Measurements from ENCODE around the gene ATP2C1. TPM values are rescaled to one million over a fixed set of nuclear protein-coding genes. Genes with fewer than 3 reads are reported as not detected.

ATP2C1 gene
- total RNA-seq, 3 donors from 2014 or later: 54.9 to 61.6 (median 56.9) TPM

DNA sequence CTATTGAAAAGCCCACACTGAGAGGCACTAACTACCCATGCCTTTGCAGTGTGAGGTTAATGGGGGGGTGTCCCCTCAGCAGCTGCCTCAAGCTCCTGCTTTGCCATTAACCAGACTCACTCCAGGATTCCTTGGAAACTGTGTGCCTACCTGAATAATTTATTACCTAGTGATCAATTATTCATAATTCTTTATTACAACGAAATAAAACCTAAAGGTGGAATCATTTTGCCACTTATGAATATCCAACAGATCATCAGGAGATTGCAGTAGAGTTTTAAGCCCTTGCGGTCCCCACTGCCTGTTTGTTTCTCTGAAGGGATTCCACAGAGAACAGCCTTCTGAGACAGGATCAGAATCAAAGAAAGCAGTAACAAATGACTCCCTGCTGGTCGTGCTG, 156.1 kb downstream of the ATP2C1 start:
- DNase-seq (no peak), ATAC-seq (no peak)
- TF ChIP-seq, protein P1, sequence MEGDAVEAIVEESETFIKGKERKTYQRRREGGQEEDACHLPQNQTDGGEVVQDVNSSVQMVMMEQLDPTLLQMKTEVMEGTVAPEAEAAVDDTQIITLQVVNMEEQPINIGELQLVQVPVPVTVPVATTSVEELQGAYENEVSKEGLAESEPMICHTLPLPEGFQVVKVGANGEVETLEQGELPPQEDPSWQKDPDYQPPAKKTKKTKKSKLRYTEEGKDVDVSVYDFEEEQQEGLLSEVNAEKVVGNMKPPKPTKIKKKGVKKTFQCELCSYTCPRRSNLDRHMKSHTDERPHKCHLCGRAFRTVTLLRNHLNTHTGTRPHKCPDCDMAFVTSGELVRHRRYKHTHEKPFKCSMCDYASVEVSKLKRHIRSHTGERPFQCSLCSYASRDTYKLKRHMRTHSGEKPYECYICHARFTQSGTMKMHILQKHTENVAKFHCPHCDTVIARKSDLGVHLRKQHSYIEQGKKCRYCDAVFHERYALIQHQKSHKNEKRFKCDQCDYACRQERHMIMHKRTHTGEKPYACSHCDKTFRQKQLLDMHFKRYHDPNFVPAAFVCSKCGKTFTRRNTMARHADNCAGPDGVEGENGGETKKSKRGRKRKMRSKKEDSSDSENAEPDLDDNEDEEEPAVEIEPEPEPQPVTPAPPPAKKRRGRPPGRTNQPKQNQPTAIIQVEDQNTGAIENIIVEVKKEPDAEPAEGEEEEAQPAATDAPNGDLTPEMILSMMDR (IDR thresholded peaks at IDR 0.05): no peak
- intact Hi-C loops (cut with DNase I, micrococcal nuclease): no loop called here
- no peaks in the 10 kb centered on the region for H3K36me3 ChIP-seq (ENCODE audit: low read depth)
- H3K9me3 ChIP-seq: no peaks in the 10 kb centered on the region
- H3K4me3 ChIP-seq: no peak overlapping the region
- H3K4me1 ChIP-seq (ENCODE audit: low read depth): no peaks in the 10 kb centered on the region

GRCh38 chr3:131053043-131053859, 159.4 kb downstream of the ATP2C1 start:
- H3K4me3 ChIP-seq: no peak overlapping the region
- no peaks in the 10 kb centered on the region for H3K9me3 ChIP-seq
- no peaks in the 10 kb centered on the region for H3K36me3 ChIP-seq (ENCODE audit: low read depth)
- TF ChIP-seq, protein P1 (IDR thresholded peaks at IDR 0.05): no peak
- no peaks in the 10 kb centered on the region for H3K4me1 ChIP-seq (ENCODE audit: low read depth)
- no peak for DNase-seq
- ATAC-seq: no peak
- intact Hi-C loops (cut with DNase I, micrococcal nuclease): no loop called here

Other genes starting within 250 kb of the ATP2C1 start
- 10 to 100 TPM; 20.1 to 27.5 (median 23.6) TPM for gene PIK3R4, start 147.3 kb upstream of the ATP2C1 start, total RNA-seq
- 10 to 100 TPM in 2 of 3 donors, 1 to 10 TPM in 1; 9.4 to 15.3 (median 10.4) TPM for gene ASTE1, start 132.7 kb downstream of the ATP2C1 start, total RNA-seq
- 1 to 10 TPM; 3.9 to 9.4 (median 5.8) TPM for gene NEK11, start 132.8 kb downstream of the ATP2C1 start, total RNA-seq